SK-N-SH (cell line): ENCODE measurements around the gene HAO2. TPM values are rescaled to one million over a fixed set of nuclear protein-coding genes. Genes with fewer than 3 reads are reported as not detected.

Experiments
- CTCF ChIA-PET: fragments of 300-600, 350-600 bp; formaldehyde crosslinking; extraction: SDS; loops from one replicate; lab custom pipeline; 2021; lab: Yijun Ruan, JAX
- POLR2A ChIA-PET: fragments of 350-600 bp; sonication (Branson Sonifier 250); formaldehyde crosslinking; extraction: SDS; loops from one replicate; lab custom pipeline; 2020; ENCODE audit warnings: antibody characterized with exemption, inconsistent platforms; lab: Yijun Ruan, JAX
- DNase-seq: peaks from one replicate; pipeline ENCODE4 v3.0.0; 2012
- H2AFZ ChIP-seq: fragments of 200-600 bp; sonication (generic); 2 replicates; pipeline ENCODE4 v1.8.1; 2016; ENCODE audit warnings: antibody characterized with exemption, mild to moderate bottlenecking, low read depth
- H3F3A ChIP-seq: fragments of 200-600 bp; sonication (generic); replicated peaks from 2 replicates; pipeline ENCODE3; 2016; ENCODE audit warnings: antibody characterized with exemption, mild to moderate bottlenecking; ENCODE audit not compliant: insufficient read depth
- H3K27ac ChIP-seq, 2 experiments: fragments of 200-500 bp in 1 of 2; fragments of 200-600 bp in 1 of 2; sonication (Bioruptor generic) in 1 of 2; sonication (generic), shearing (Covaris generic) in 1 of 2; 2 replicates each; pipeline versions ENCODE4 v1.5.1 to v1.6.1; 2014 to 2016; ENCODE audit warnings: low read depth in 2 of 2, inconsistent platforms in 1 of 2, low read length in 1 of 2, mild to moderate bottlenecking in 1 of 2, mixed read lengths in 1 of 2
- H3K27me3 ChIP-seq: fragments of 200-600 bp; sonication (generic), shearing (Covaris generic); 2 replicates; pipeline ENCODE4 v1.6.1; 2016; ENCODE audit warnings: mixed run types; ENCODE audit not compliant: insufficient read depth
- H3K36me3 ChIP-seq, 2 experiments: fragments of 200-500 bp in 1 of 2; fragments of 200-600 bp in 1 of 2; sonication (Bioruptor generic) in 1 of 2; sonication (generic) in 1 of 2; replicated peaks in 1 of 2; 2 replicates each; pipeline versions ENCODE3 to v1.5.1; 2014 to 2016; ENCODE audit warnings: low read length in 1 of 2, mild to moderate bottlenecking in 1 of 2; ENCODE audit not compliant: insufficient read depth in 2 of 2, control insufficient read depth in 1 of 2
- H3K4me1 ChIP-seq, 2 experiments: fragments of 200-500 bp in 1 of 2; fragments of 200-600 bp in 1 of 2; sonication (Bioruptor generic) in 1 of 2; sonication (generic), shearing (Covaris generic) in 1 of 2; 2 replicates each; pipeline versions ENCODE4 v1.5.1 to v1.6.1; 2014 to 2016; ENCODE audit warnings: low read depth in 1 of 2, low read length in 1 of 2, mixed run types in 1 of 2; ENCODE audit not compliant: insufficient read depth in 2 of 2, control insufficient read depth in 1 of 2
- H3K4me2 ChIP-seq: fragments of 200-600 bp; sonication (generic), shearing (Covaris generic); 2 replicates; pipeline ENCODE4 v1.6.1; 2017; ENCODE audit warnings: mixed run types
- H3K4me3 ChIP-seq, 2 experiments: fragments of 200-500 bp in 1 of 2; fragments of 200-600 bp in 1 of 2; sonication (Bioruptor generic) in 1 of 2; sonication (generic), shearing (Covaris generic) in 1 of 2; 2 replicates each; pipeline versions ENCODE4 v1.5.1 to v1.8.1; 2014 to 2016; ENCODE audit warnings: low read depth in 2 of 2, inconsistent platforms in 1 of 2, low read length in 1 of 2, mild to moderate bottlenecking in 1 of 2, mixed read lengths in 1 of 2, moderate library complexity in 1 of 2
- H3K79me2 ChIP-seq: fragments of 200-600 bp; sonication (generic); 2 replicates; pipeline ENCODE4 v1.8.1; 2017; ENCODE audit warnings: mild to moderate bottlenecking; ENCODE audit not compliant: insufficient read depth
- H3K9ac ChIP-seq: fragments of 200-600 bp; sonication (generic); 2 replicates; pipeline ENCODE4 v1.6.1; 2017; ENCODE audit warnings: mixed run types
- H3K9me2 ChIP-seq: fragments of 200-600 bp; sonication (generic); 2 replicates; pipeline ENCODE4 v1.6.1; 2017; ENCODE audit warnings: mixed run types
- H3K9me3 ChIP-seq: fragments of 200-600 bp; sonication (generic); 2 replicates; pipeline ENCODE4 v1.6.1; 2017; ENCODE audit warnings: mixed run types, mild to moderate bottlenecking, moderate library complexity
- H4K20me1 ChIP-seq: fragments of 200-600 bp; sonication (generic); 2 replicates; pipeline ENCODE4 v1.6.1; 2017; ENCODE audit warnings: mild to moderate bottlenecking, mixed run types; ENCODE audit not compliant: insufficient read depth
- CHD2 ChIP-seq: fragments of 150-350 bp; IDR thresholded peaks from 2 replicates; pipeline ENCODE4 v1.6.1; 2018; ENCODE audit warnings: low read length; ENCODE audit not compliant: partially characterized antibody
- EP300 ChIP-seq, 2 experiments: IDR thresholded peaks; 2 replicates each; pipeline versions ENCODE4 v1.4.0 to v1.6.1; 2012; ENCODE audit warnings: borderline replicate concordance in 1 of 2, low read depth in 1 of 2, low read length in 1 of 2
- FOSL2 ChIP-seq: IDR thresholded peaks from 2 replicates; pipeline ENCODE4 v1.4.0; 2012; ENCODE audit warnings: low read depth, mild to moderate bottlenecking, moderate library complexity, borderline replicate concordance
- FOXJ3 ChIP-seq: sonication (generic); formaldehyde crosslinking; IDR thresholded peaks from 2 replicates; pipeline ENCODE4 v1.5.1; 2020; ENCODE audit warnings: mild to moderate bottlenecking, missing genetic modification reagents
- GABPA ChIP-seq: IDR thresholded peaks from 2 replicates; pipeline ENCODE4 v1.4.0; 2012; ENCODE audit warnings: low read depth, mild to moderate bottlenecking
- IRF3 ChIP-seq: fragments of 150-350 bp; IDR thresholded peaks from 2 replicates; pipeline ENCODE4 v1.6.1; 2016; ENCODE audit warnings: mild to moderate bottlenecking, low read depth, low read length
- MEF2A ChIP-seq: IDR thresholded peaks from 2 replicates; pipeline ENCODE4 v1.4.0; 2012; ENCODE audit warnings: low read depth, borderline replicate concordance
- PBX3 ChIP-seq: IDR thresholded peaks from 2 replicates; pipeline ENCODE4; 2012
- RFX5 ChIP-seq: IDR thresholded peaks from 2 replicates; pipeline ENCODE4 v1.6.1; 2012; ENCODE audit warnings: mild to moderate bottlenecking, improper control_type of control experiment, low read length
- RXRA ChIP-seq: IDR thresholded peaks from 2 replicates; pipeline ENCODE4 v1.4.0; 2012; ENCODE audit warnings: low read depth, mild to moderate bottlenecking, borderline replicate concordance
- SIN3A ChIP-seq: IDR thresholded peaks from 2 replicates; pipeline ENCODE4 v1.6.1; 2012; ENCODE audit warnings: low read depth, mild to moderate bottlenecking, low read length, moderate library complexity, borderline replicate concordance
- TEAD4 ChIP-seq: IDR thresholded peaks from 2 replicates; pipeline ENCODE4 v1.4.0; 2012; ENCODE audit warnings: mild to moderate bottlenecking, borderline replicate concordance; ENCODE audit not compliant: insufficient read depth
- YY1 ChIP-seq: IDR thresholded peaks from 2 replicates; pipeline ENCODE4 v1.4.0; 2012; ENCODE audit warnings: low read depth, mild to moderate bottlenecking
- WGBS: methylation state at CpG from one replicate; pipeline ENCODE4 v1.1.6; 2017; ENCODE audit warnings: low lambda C conversion rate; 5-methylcytosine and 5-hydroxymethylcytosine counted together
- polyA plus RNA-seq, 3 experiments: library from polyadenylated mRNA; depleted of rRNA; stranded (reverse); fragments of >200 nt; gene quantifications; 2 replicates each; pipeline ENCODE4 v1.2.3, GENCODE V29; 2012
- TF ChIP-seq, protein P1 (sequence below): fragments of 200-600 bp; sonication (generic); IDR thresholded peaks from 2 replicates; pipeline ENCODE4 v1.6.1; 2017; ENCODE audit warnings: antibody characterized with exemption, mild to moderate bottlenecking, moderate library complexity
- TF ChIP-seq, protein P2 (sequence below): IDR thresholded peaks from 2 replicates; pipeline ENCODE4 v1.4.0; 2012; ENCODE audit warnings: low read depth
- TF ChIP-seq, protein P3 (sequence below): IDR thresholded peaks from 2 replicates; pipeline ENCODE4 v1.4.0; 2012; ENCODE audit warnings: low read depth, borderline replicate concordance

Gene HAO2
- polyA plus RNA-seq, 1 of the 3 experiments (the other 2 are of a cell fraction): not detected

- no peaks in the 10 kb centered on the region for H3F3A ChIP-seq
- H3K9me3 ChIP-seq: no peaks in the 10 kb centered on the region
- no peaks in the 10 kb centered on the region for H3K79me2 ChIP-seq
- H3K9ac ChIP-seq: no peak overlapping the region
- H3K27me3 ChIP-seq: no peaks in the 10 kb centered on the region; the same call in 1 of the 2 replicates
- ChIA-PET POLR2A (no interaction called here), CTCF (interaction anchor here (0.7 kb wide), 1 partner anchor 84 kb away, joined by 3 read pairs; no protein-coding TSS in a partner anchor)
- no peaks in the 10 kb centered on the region for H4K20me1 ChIP-seq
- no peak overlapping the region for H3K27ac ChIP-seq
- no peaks in the 10 kb centered on the region for H3K4me1 ChIP-seq
- no peak overlapping the region for H3K4me3 ChIP-seq
- no peaks in the 10 kb centered on the region for H3K36me3 ChIP-seq
- H3K9me2 ChIP-seq: no peaks in the 10 kb centered on the region
- DNase-seq: no peak
- no peak for TF ChIP-seq IRF3
- no peak for TF ChIP-seq EP300 (IDR thresholded peaks at IDR 0.05; ENCODE audit: borderline replicate concordance in 1 of 2, low read depth in 1 of 2, low read length in 1 of 2)
- no peak for TF ChIP-seq GABPA
- no peak for TF ChIP-seq TEAD4
- no peak for TF ChIP-seq YY1
- TF ChIP-seq, protein P1, sequence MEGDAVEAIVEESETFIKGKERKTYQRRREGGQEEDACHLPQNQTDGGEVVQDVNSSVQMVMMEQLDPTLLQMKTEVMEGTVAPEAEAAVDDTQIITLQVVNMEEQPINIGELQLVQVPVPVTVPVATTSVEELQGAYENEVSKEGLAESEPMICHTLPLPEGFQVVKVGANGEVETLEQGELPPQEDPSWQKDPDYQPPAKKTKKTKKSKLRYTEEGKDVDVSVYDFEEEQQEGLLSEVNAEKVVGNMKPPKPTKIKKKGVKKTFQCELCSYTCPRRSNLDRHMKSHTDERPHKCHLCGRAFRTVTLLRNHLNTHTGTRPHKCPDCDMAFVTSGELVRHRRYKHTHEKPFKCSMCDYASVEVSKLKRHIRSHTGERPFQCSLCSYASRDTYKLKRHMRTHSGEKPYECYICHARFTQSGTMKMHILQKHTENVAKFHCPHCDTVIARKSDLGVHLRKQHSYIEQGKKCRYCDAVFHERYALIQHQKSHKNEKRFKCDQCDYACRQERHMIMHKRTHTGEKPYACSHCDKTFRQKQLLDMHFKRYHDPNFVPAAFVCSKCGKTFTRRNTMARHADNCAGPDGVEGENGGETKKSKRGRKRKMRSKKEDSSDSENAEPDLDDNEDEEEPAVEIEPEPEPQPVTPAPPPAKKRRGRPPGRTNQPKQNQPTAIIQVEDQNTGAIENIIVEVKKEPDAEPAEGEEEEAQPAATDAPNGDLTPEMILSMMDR: no peak
- TF ChIP-seq CHD2: no peak
- TF ChIP-seq, protein P2, sequence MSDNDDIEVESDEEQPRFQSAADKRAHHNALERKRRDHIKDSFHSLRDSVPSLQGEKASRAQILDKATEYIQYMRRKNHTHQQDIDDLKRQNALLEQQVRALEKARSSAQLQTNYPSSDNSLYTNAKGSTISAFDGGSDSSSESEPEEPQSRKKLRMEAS: no peak
- TF ChIP-seq, protein P3, sequence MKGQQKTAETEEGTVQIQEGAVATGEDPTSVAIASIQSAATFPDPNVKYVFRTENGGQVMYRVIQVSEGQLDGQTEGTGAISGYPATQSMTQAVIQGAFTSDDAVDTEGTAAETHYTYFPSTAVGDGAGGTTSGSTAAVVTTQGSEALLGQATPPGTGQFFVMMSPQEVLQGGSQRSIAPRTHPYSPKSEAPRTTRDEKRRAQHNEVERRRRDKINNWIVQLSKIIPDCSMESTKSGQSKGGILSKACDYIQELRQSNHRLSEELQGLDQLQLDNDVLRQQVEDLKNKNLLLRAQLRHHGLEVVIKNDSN: no peak
- no peak for TF ChIP-seq FOSL2
- TF ChIP-seq RFX5: no peak
- TF ChIP-seq FOXJ3: no peak
- no peak for TF ChIP-seq RXRA
- TF ChIP-seq SIN3A: no peak
- TF ChIP-seq MEF2A: no peak
- TF ChIP-seq PBX3: no peak
- no peak overlapping the region for H3K4me2 ChIP-seq
- H2AFZ ChIP-seq: no peak overlapping the region
- WGBS: 0% methylated on average over 2 of the region's 2 CpGs
Measured at GRCh38 chr1:119430486-119430885, 61.9 kb downstream of the HAO2 start.
